GM18867 (cell line): Measurements from ENCODE around the gene CADM1.
"Not testable (repeated sequence)": the region's sequence is repeated elsewhere in the genome, so short reads cannot be mapped to it uniquely, and the experiment has no call there.

ENCODE experiments used
- ATAC-seq: cut with Tn5 transposase; IDR thresholded peaks from one replicate; pipeline ENCODE4 v1.9.1; 2021; ENCODE audit warnings: mild to moderate bottlenecking, moderate library complexity; ENCODE audit not compliant: unreplicated experiment

Gene CADM1

GRCh38 chr11:115481528-115481927 is 22.7 kb downstream of the CADM1 start:
- ATAC-seq, result no peak

- no peak for ATAC-seq
Observed at GRCh38 chr11:115480611-115481010, 23.6 kb downstream of the CADM1 start.

GRCh38 chr11:115477410-115477809 is 26.8 kb downstream of the CADM1 start:
- ATAC-seq, result no peak

- no peak for ATAC-seq
Observed at GRCh38 chr11:115476463-115477286, 27.5 kb downstream of the CADM1 start.

- ATAC-seq, result no peak
Observed at GRCh38 chr11:115475564-115475963, 28.7 kb downstream of the CADM1 start.

- not testable (repeated sequence) for ATAC-seq
Observed at GRCh38 chr11:115474306-115474705, 29.9 kb downstream of the CADM1 start.

- no peak for ATAC-seq
Observed at GRCh38 chr11:115473167-115473566, 31.0 kb downstream of the CADM1 start.

GRCh38 chr11:115471367-115471766 is 32.8 kb downstream of the CADM1 start:
- peak; percentile 77 for ATAC-seq

GRCh38 chr11:115470928-115471327 is 33.3 kb downstream of the CADM1 start:
- no peak for ATAC-seq

GRCh38 chr11:115469361-115469760 is 34.9 kb downstream of the CADM1 start:
- ATAC-seq, result peak; percentile 71

- ATAC-seq, result no peak
Observed at GRCh38 chr11:115466122-115466521, 38.1 kb downstream of the CADM1 start.

- ATAC-seq, result no peak
Observed at GRCh38 chr11:115464269-115464668, 39.9 kb downstream of the CADM1 start.

GRCh38 chr11:115463606-115464005 is 40.6 kb downstream of the CADM1 start:
- no peak for ATAC-seq

- no peak for ATAC-seq
Observed at GRCh38 chr11:115462757-115463156, 41.5 kb downstream of the CADM1 start.

GRCh38 chr11:115462004-115462541 is 42.1 kb downstream of the CADM1 start:
- no peak for ATAC-seq

GRCh38 chr11:115460512-115460911 is 43.7 kb downstream of the CADM1 start:
- ATAC-seq, result no peak

GRCh38 chr11:115459563-115459962 is 44.7 kb downstream of the CADM1 start:
- ATAC-seq, result no peak

- ATAC-seq, result no peak
Observed at GRCh38 chr11:115458877-115459276, 45.3 kb downstream of the CADM1 start.

- no peak for ATAC-seq
Observed at GRCh38 chr11:115456019-115456418, 48.2 kb downstream of the CADM1 start.

- ATAC-seq, result no peak
Observed at GRCh38 chr11:115455613-115456012, 48.6 kb downstream of the CADM1 start.

GRCh38 chr11:115454525-115454924 is 49.7 kb downstream of the CADM1 start:
- ATAC-seq, result no peak

- no peak for ATAC-seq
Observed at GRCh38 chr11:115453693-115454490, 50.3 kb downstream of the CADM1 start.
